Fibroblast of pulmonary artery (primary cell): Measurements from ENCODE around the gene GRB10.

Source experiments
- DNase-seq: peaks from one replicate; pipeline ENCODE4 v3.0.0-alpha.2; 2010; ENCODE audit warnings: low read depth
- H3K4me3 ChIP-seq: replicated peaks from 2 replicates; pipeline ENCODE4 v1.5.1; 2011; ENCODE audit warnings: low read depth, mild to moderate bottlenecking, control low read depth, low read length, moderate library complexity
- TF ChIP-seq, protein P1 (sequence below): IDR thresholded peaks from 2 replicates; pipeline ENCODE4 v1.5.1; 2011; ENCODE audit warnings: mild to moderate bottlenecking, control low read depth, low read length, inconsistent platforms; ENCODE audit errors: missing control alignments

Gene GRB10

DNA sequence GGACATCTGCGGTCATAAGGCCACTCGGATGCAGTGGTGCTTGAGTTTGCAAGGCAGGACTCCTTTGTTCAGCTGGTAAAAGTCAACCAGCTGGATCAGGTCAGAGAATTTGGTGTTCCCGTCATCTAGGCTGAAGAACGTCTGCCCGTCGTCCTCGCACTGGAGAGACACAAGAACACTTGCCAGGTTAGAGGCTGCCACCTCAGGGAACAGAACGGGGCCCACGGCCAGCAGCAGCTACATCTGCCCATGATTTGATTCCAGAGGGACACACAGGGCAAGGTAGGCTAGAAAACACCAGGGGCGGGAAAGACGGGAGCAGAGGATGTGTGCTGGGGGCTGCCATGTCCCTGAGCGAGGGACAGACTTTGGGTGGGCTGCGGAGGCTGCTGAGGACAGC is 189.8 kb downstream of the GRB10 start:
- no peak overlapping the region for H3K4me3 ChIP-seq
- TF ChIP-seq, protein P1, sequence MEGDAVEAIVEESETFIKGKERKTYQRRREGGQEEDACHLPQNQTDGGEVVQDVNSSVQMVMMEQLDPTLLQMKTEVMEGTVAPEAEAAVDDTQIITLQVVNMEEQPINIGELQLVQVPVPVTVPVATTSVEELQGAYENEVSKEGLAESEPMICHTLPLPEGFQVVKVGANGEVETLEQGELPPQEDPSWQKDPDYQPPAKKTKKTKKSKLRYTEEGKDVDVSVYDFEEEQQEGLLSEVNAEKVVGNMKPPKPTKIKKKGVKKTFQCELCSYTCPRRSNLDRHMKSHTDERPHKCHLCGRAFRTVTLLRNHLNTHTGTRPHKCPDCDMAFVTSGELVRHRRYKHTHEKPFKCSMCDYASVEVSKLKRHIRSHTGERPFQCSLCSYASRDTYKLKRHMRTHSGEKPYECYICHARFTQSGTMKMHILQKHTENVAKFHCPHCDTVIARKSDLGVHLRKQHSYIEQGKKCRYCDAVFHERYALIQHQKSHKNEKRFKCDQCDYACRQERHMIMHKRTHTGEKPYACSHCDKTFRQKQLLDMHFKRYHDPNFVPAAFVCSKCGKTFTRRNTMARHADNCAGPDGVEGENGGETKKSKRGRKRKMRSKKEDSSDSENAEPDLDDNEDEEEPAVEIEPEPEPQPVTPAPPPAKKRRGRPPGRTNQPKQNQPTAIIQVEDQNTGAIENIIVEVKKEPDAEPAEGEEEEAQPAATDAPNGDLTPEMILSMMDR = no peak
- DNase-seq = no peak

DNA sequence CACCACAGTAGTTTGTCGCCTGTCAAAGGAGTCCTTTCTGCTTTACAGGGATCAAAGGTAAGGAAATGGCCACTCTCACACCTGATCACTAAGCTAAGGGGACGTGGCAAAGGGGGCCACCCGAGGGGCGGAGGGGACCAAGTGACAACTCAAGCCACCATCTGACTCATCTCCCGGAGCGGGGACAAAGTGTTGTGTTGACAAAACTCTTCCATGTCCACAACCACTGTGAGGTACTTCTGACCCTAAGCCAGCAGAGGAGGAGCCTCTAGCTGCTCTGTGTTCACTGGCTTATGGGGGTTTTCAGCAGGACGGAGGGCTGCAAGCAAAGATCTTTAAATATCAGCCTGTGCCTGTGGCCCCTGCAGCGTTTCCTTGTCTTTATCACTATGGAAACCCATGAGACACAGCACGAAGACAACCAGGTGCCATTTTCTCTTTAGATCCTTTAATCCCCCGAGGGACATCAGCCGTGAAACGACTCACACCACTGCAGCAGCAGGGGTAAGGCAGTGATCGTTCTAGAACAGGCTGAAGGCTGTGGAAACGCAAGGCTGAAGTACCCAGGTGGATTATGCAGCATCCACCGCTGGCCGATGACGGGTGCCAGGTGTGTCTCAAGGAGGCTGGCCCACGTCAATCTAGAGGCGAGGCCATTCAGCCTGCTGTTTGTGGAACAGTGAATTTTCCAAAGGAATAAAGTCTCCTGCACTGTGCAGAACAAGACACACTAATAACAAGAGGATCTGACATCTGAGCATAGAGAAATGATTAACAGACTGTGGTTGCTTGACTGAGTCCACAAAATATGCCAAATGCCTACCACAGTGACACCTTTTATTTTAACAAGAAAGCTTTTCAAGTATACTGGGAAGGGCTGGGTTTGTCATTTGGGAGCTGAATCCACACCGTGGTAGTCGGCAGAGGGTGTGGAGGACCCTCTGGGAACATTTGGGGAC is 190.9 kb downstream of the GRB10 start:
- TF ChIP-seq, protein P1 = no peak
- DNase-seq = no peak
- H3K4me3 ChIP-seq = no peak overlapping the region

- no peak for DNase-seq
- no peak overlapping the region for H3K4me3 ChIP-seq
- TF ChIP-seq, protein P1 = no peak
These were observed 191.6 kb downstream of the GRB10 start for GRCh38 chr7:50591098-50591479.

- TF ChIP-seq, protein P1 = no peak
- DNase-seq = no peak
- H3K4me3 ChIP-seq = no peak overlapping the region
These were observed 192.2 kb downstream of the GRB10 start for GRCh38 chr7:50590535-50590934.

- TF ChIP-seq, protein P1 = no peak
- no peak for DNase-seq
- no peak overlapping the region for H3K4me3 ChIP-seq
These were observed 193.3 kb downstream of the GRB10 start for GRCh38 chr7:50589364-50589763.

- DNase-seq = no peak
- TF ChIP-seq, protein P1 = peak; percentile 14
These were observed 193.8 kb downstream of the GRB10 start for GRCh38 chr7:50588937-50589336.

More at GRCh38 chr7:50588937-50589336, 193.8 kb downstream of the GRB10 start:
- no peak overlapping the region for H3K4me3 ChIP-seq
